SW480 (cell line): ENCODE data around the gene SCARF2.

ENCODE experiments used
- DNase-seq: peaks from one replicate; pipeline ENCODE4 v3.0.0-alpha.2; 2016; ENCODE audit warnings: low spot score

The SCARF2 gene

GRCh38 chr22:20440637-20441591, 3.3 kb upstream of the SCARF2 start:
- DNase-seq: no peak

- no peak for DNase-seq
Observed at GRCh38 chr22:20439928-20440575, 2.4 kb upstream of the SCARF2 start.

DNA sequence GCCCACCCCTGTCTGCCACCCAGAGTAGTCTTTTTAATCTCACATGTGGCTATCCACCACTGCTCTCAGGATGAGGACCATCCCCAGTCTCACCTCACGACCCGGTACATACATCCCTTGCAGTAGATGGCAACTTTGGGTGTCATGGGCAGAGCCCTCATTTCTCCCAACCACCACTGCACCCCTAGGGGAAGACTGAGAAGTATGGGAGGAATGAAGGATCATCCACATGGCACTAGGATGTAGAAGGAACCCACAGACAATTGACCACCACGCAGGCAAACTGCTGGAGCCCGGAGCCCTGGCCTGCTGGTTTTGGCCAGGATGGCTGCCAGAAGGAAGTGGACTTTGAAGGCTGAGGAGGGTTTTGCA, 1.9 kb upstream of the SCARF2 start:
- DNase-seq: no peak

GRCh38 chr22:20438678-20439492, 1.3 kb upstream of the SCARF2 start:
- DNase-seq: no peak

- DNase-seq: no peak
Observed at GRCh38 chr22:20438427-20438677, 727 bp upstream of the SCARF2 start.

DNA sequence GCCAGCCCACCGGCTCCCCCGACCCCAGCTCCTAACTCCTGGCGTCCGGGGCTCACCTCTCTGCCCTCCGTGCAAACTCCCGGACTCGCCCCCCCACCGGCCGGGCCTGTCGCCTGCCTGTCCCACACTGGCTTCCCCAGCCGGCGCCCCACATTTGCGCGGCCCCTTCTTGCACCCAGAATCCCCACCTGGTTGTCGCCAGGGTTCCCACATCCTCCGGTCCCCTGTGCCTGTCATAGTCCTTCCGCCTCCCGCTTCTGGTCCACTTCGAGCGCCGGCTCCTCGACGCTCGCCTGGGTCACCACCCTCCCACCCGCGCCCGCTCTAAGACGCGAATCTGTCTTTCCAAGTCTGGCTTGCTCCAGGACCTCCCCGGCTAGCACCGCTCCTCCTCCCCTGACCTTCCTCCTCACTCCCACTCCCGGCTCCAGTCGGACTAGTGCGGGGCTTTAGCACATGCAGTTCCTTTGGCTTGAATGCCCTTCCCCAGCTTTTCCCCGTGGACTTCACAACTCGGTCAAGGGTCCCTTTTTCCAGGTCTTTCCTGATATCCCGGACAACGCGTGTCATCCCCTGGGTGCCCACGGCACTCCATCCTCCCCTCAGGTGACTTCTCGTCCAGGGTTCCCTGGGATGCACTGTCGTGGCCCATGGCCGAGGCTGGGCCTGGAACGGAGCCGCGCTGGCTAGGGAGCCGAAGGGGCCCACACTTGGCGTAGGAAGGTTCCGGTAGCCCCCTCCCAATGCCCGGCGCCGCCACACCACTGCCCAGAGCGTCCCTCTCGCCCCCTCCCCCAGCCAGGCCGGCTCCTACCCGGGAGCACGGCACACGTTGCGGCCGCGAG, 635 bp downstream of the SCARF2 start:
- DNase-seq: peak; percentile 17

DNA sequence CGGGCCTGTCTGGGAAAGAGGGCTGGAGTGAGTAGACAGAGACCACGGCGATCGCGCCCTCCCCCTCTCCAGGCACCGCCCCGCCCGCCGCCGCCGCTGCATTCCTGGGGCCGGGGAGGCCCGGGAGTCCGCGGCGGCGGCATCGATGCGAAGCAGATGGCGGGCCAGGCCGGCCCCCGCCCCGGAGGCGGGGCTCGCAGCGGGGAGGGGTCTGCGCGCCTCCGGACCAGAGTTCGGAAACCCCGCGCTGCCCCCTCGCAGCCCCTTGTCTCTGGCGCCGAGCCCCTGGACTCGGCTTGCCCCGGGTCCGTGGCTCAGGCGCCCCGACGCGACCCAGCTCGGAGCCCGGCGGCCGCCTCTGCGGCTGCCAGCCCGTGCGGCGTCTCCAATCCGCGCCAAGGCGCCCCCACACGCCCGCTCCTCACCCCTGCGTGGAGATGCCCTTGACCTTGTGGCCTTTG, 1.3 kb downstream of the SCARF2 start:
- no peak for DNase-seq

DNA sequence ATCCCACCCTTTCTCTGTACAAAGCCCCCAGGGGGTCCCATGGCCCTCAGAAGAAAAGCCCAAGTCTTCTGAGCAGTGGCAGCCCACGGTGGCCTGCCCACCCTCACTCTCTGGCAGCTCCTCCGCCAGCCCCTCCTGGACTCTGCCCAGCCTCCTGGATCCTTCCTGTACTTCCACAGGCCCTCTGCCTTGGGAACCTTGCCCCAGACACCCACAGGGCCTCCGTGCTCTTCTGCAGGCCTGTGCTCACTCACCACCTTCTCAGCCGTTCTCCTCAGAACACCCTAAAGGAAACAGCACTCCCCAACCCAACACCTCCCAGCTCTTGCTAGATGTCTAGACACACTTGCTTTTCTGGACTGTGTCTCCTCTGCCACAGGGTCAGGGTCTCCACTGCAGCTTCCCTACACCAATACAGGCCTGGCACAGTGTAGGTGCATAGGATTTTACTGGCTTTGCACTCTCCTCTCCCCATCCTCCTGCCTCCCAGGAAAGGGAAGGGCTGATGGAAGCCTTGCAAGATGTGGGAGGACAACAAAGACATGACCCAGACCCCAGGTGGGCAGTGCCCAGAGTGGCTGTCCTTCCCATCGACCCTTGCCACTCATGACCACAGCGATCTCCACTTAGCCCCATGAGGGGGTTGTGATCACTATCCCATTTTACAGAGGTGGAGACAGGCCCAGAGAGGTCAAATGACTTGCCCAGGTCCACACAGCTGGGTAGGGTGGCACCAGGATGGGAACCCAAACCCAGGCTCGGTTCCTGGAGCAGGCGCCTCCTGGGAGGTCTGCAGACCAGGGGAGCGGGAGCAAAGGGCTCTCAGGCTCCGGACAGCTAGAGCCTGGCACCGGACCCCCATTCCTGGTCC, 2.0 kb downstream of the SCARF2 start:
- DNase-seq: no peak

DNA sequence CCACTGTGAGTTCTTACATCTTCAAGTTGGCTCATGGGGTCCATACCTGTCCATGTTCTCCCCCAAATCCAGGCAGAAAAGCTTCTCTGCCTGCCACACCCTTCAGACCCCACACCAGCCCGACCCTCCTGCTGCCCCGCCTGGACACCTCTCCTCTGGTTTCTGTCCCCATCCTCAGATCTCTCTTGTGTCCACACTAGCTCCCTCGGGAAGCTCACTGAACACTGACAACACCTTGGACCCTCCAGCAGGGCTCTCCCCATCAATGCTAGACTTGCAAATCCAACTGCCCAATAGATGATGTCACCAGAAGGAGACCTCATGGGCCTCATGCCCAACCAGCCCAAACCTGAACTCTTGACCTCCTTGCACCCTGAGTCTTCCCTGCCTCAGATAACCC, 2.9 kb downstream of the SCARF2 start:
- no peak for DNase-seq

- no peak for DNase-seq
Observed at GRCh38 chr22:20434264-20434751, 3.3 kb downstream of the SCARF2 start.

DNA sequence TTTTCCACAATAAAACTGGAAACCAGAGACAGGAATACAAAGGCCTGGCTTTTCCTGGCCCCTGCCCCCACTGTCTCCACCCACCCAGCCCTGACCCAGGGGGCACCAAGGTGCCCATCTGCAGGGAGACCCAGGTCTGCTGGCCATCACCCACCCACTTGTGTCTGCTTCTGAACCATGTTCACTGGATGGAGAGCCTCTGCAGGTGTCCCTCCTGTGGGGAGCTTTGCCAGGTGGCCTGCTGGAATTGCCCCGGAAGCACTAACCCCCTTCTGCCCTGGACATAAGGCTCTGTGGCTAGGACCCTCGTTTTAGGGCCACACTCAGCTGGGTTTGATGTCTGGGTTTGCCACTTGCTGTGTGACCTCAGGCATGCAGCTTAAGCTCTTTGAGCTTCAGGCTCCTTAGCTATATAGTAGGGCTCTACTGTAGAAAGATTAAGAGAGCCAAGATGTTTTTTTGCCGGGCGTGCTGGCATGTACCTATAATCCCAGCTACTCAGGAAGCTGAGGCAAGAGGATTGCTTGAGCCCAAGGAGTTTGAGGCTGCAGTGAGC, 3.9 kb downstream of the SCARF2 start:
- no peak for DNase-seq

- DNase-seq: no peak
Observed at GRCh38 chr22:20433191-20433590, 4.4 kb downstream of the SCARF2 start.

- no peak for DNase-seq
Observed at GRCh38 chr22:20432244-20432686, 5.4 kb downstream of the SCARF2 start.

DNA sequence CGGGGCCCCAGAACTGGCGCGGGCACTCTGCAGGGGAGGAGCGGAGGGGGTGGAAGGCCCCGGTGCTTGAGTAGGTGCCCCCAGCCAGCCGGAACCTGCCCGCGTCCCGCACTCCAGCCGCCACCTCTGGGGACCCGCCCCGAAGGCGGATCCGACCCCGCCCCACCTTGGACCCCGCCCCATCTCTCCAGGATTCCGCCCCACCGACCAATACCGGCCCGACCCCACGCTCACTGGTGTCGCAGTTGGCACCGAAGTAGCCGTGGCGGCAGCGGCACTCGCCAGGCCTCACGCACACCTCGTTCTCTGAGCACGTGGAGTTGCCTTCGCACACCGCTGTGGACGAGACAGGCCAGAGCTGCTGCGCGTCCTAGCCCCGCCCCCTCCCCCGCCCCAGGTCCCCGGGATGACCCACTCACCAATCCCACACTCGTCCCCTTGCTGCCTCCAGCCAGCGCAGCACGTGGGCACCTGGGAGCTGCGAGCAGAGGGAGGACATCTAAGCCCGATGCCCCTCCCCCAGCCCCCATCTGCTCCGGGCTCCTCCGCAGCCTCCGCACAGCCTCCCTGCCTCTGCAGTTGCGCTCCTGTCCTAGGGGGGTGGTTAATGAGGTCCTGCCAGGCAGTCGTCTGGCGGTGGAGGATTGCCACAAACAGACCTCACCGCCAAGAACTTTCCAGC, 6.0 kb downstream of the SCARF2 start:
- DNase-seq: no peak

GRCh38 chr22:20430720-20431510, 6.7 kb downstream of the SCARF2 start:
- DNase-seq: peak; percentile 78

GRCh38 chr22:20430101-20430719, 7.4 kb downstream of the SCARF2 start:
- no peak for DNase-seq

GRCh38 chr22:20429254-20430100, 8.1 kb downstream of the SCARF2 start:
- peak; percentile 57 for DNase-seq
